ENCODE results near the gene GOLGA8N.
"Not testable (repeated sequence)": the region's sequence is repeated elsewhere in the genome, so short reads cannot be mapped to it uniquely, and the experiment has no call there.

The GOLGA8N gene

DNA sequence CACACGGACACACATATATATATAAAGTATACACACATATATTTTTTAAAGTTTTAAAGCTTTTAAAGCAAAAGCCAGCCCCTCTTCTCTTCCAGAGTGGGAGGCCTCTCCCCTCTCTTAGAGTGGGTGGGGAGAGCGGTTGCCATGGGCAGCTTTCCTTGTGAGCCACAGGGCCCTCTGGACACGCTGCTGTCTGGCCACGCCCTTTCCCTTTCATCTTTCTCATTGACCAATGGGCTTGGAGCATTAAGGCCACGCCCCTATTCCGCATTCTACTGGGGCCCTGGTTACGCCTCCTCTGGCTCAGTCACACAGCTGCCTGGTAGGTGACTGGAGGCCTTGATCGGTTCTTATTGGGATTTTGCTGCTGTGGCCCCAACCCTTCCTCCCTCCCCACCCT is at the start of gene GOLGA8N:
Gene GOLGA8N (plus strand): TSS at position 306 of the 400 bp plus-strand sequence.
- DNase-seq (ENCODE audit: low read depth); H3K4me3 ChIP-seq (ENCODE audit: low read depth, low read length): not testable (repeated sequence)

DNA sequence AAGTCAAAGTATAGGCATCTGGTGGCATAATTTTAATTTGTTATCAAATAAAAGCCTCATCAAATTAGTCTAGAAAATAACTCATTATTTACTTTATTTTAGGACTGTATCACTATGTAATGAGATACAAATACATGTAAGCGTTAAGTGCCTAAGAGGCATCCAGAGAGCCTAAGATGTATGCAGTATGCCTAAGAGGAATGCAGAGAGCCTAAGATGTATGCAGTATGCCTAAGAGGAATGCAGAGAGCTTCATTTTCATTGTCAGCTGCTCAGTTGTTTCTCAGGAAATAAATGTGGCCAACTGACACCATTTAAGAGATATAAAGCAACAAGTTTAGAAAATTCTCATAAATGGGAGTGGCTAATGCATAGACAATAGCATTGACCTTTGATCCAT is 49.8 kb upstream of the GOLGA8N start:
- DNase-seq (ENCODE audit: low read depth) = not testable (repeated sequence)

DNA sequence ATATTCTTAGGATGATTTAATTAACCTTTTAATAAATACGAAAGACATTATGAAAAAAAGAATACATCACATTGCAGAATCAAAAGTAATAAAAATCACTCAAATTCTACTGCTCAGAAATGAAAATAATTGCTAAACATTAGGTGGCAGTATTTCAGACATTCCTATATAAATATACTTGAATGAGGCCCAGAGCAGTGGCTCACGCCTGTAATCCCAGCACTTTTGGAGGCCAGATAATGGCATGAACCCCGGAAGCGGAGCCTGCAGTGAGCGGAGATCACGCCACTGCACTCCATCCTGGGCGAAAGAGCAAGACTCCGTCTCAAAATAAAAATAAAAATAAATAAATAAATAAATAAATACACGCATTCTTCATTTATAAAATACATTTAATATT is 48.1 kb upstream of the GOLGA8N start:
- H3K4me3 ChIP-seq (ENCODE audit: low read depth, low read length); DNase-seq (ENCODE audit: low read depth): not testable (repeated sequence)

More for the DNA sequence above, 49.8 kb upstream of the GOLGA8N start:
- H3K4me3 ChIP-seq (ENCODE audit: low read depth, low read length) = not testable (repeated sequence)

DNA sequence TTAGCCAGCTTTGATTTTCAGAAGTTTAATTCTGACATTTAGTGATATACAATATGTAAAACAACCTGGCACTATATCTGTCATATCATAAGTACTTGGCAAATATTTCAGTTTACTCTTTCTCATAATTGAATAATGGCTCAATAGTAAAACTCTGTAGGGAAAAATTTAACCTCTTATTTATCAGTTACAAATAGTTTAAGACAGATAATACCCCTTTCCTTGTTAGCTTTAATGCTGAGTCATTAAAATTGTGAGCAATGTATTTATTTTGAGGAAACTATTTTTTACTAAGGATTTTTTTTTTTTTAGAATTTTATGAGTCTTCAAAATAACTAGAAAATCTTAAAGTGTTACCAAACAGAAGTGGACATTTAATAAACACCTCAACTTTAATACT is 38.7 kb upstream of the GOLGA8N start:
- DNase-seq (ENCODE audit: low read depth); H3K4me3 ChIP-seq (ENCODE audit: low read depth, low read length): not testable (repeated sequence)

DNA sequence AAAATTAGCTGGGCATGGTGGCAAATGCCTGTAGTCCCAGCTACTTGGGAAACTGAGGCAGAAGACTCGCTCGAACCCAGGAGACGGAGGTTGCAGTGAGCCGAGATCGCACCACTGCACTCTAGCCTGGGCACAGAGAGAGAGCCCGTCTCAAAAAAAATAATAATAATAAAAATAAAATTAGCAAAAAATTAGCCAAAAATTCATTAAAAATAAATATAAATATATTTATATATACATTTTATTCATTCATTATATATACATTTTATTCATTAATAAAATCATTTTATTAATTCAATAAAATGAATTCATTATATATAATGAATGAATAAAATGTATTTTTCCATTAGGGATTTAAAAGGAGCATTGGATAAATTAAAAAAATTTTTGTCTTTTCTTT is 31.1 kb upstream of the GOLGA8N start:
- H3K4me3 ChIP-seq (ENCODE audit: low read depth, low read length); DNase-seq (ENCODE audit: low read depth): not testable (repeated sequence)

DNA sequence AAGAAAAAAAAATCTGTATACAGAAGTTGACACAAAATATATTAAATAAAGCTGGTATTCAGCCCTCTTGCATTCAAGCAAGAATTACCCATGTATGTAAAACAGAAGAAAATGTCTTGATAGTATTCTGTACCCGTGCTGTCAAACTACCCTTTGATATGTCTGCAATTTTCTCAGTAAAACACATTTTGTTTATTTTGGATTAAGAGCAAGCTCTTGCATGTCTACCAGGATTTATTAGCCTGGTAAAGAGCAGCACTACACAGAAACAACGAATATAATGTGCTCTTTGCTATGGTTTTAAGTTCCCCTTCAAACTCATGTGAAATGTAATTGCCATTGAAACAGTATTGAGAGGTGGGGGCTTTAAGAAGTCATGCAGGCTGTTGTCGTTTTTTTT is 24.3 kb upstream of the GOLGA8N start:
- not testable (repeated sequence) for DNase-seq (ENCODE audit: low read depth); H3K4me3 ChIP-seq (ENCODE audit: low read depth, low read length)

DNA sequence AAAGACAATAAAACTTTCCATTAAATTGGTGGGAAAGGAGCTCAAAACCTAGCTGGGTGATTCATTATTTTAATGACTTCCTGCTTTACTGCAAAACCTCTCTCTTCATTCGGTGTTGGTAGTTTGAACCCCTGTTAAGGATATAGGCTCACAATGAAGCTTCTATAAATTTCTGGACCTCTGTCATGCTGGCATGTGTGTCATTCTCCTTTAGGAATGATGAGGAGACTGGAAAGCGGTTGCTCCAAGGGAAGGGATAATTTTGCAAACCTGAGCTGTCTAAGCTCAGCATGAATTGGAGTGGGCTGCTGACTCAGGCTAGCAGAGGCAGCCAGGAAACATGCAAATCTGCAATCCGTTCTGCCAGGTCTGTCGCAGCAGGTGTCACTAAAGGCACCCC is 14.8 kb upstream of the GOLGA8N start:
- DNase-seq (ENCODE audit: low read depth); H3K4me3 ChIP-seq (ENCODE audit: low read depth, low read length): not testable (repeated sequence)

DNA sequence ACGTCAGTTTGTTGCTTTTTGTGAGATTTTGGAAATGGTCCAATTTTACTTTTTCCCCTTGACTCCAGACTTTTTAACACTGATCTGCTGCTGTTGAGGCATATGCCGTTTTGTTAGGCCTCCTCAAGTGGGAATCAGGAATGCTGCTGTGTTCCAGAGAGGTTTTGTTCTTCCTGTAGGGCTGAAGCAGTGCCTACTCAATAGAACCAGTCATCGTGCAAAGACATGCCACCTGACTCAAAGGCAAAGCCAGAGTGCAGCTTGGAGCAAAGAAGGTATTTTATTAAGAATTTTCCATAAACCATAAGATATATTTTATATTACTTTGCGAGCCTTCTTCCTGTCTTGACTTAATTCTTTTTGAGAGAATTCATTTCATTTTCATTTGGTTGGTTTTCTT is 7.4 kb upstream of the GOLGA8N start:
- H3K4me3 ChIP-seq (ENCODE audit: low read depth, low read length); DNase-seq (ENCODE audit: low read depth): not testable (repeated sequence)

DNA sequence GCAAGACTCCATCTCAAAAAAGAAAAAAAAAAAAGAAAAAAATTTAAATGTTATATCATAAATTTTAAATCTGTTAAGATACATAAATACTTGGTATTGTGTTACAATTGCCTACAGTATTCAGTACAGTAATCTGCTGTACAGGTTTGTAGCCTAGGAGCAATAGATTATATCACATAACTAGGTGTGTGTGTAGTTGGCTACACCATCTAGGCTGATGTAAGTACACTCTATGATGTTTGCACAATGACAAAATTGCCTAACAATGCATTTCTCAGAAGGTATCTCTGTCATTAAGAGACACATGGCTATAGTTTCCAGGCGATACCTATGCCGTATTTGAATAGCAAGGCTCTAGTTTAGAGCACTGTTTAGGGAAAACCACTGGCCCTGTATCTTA is 16.3 kb downstream of the GOLGA8N start:
- not testable (repeated sequence) for DNase-seq (ENCODE audit: low read depth); H3K4me3 ChIP-seq (ENCODE audit: low read depth, low read length)

DNA sequence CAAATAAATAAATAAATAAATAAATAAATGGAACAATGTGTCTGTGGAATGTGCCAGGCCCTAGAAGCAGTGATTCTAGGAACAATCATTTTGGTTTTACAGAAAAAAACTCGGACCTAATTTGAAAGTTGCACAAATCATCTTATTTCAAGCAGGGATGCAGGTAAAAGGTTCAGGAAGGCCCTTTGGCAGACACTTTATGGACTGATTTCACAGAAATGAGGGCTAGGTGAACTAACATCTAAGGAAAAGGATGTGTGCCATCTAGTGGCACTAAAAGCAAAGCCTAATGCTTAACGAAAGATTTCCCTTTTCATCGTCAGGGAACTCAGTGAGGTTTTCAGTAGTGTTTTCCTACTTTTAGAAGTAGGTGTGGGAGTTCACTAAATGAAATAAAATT is 17.5 kb downstream of the GOLGA8N start:
- not testable (repeated sequence) for DNase-seq (ENCODE audit: low read depth); H3K4me3 ChIP-seq (ENCODE audit: low read depth, low read length)
- TF ChIP-seq, protein P1, sequence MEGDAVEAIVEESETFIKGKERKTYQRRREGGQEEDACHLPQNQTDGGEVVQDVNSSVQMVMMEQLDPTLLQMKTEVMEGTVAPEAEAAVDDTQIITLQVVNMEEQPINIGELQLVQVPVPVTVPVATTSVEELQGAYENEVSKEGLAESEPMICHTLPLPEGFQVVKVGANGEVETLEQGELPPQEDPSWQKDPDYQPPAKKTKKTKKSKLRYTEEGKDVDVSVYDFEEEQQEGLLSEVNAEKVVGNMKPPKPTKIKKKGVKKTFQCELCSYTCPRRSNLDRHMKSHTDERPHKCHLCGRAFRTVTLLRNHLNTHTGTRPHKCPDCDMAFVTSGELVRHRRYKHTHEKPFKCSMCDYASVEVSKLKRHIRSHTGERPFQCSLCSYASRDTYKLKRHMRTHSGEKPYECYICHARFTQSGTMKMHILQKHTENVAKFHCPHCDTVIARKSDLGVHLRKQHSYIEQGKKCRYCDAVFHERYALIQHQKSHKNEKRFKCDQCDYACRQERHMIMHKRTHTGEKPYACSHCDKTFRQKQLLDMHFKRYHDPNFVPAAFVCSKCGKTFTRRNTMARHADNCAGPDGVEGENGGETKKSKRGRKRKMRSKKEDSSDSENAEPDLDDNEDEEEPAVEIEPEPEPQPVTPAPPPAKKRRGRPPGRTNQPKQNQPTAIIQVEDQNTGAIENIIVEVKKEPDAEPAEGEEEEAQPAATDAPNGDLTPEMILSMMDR (IDR thresholded peaks at IDR 0.05; ENCODE audit: low read depth, low read length, missing control alignments) = peak; percentile 3

DNA sequence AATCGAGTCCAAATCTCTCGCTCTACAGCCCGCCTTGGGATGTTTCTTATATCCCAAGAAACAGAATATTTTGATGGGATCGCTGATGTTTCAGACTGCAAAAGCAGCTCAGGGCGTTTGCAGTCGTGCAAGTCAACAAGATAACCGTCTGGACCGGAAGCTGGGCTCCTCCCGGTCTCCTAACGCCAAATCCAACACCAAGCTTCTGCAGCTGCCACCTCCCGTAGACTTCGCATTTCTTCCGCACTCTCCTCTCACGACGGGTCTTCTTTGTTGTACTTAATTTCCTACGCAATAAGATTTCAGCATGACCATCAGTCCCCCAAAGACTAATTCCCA is 21.4 kb downstream of the GOLGA8N start:
- not testable (repeated sequence) for DNase-seq (ENCODE audit: low read depth)
- peak overlapping the region; percentile 80 for H3K4me3 ChIP-seq (ENCODE audit: low read depth, low read length)

DNA sequence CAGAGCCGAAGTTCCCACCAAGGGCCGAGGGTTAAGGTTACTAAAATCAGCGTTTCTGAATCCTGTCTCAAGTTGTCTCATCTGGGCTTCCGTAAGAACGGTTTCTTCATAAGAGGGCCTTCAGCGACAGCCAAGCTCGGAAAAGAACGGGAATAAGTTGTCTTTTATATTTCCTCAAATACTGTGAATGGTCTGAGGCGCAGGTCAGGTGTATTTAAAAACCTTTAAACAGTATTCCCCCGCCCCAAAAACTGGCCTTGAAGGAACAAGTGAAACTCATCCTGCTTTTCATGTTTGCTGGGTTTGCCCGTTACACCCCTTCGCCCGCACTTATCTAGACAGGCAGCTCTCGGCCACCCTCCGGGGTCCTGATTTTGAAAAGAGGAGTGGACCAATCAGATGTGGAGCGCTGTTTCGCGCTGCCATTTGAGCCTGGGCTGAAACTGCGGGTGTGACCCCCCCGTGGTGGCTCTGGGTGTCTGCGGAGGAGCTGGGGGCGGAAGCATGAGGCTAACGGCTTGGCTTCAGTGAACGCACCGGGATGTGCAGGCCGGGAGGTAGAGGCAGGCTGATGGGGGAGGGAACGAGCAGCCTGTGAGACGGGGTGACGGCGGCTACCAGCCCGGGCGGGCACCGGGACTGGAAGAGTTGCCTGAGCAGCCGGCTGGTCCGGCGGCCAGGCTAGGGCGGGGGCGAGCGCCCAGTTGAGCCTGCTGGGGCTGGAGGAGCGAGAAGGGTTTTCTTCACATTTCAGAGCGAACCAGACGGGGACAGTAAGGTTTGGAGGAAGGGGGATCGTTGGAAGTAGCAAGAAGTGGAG is 22.0 kb downstream of the GOLGA8N start, which contains the start of gene ARHGAP11A:
Gene ARHGAP11A (plus strand): TSS at position 454 of the 820 bp plus-strand sequence. CDS start 708 bp downstream, outside the sequence.
- peak; percentile 58 for DNase-seq (ENCODE audit: low read depth)

DNA sequence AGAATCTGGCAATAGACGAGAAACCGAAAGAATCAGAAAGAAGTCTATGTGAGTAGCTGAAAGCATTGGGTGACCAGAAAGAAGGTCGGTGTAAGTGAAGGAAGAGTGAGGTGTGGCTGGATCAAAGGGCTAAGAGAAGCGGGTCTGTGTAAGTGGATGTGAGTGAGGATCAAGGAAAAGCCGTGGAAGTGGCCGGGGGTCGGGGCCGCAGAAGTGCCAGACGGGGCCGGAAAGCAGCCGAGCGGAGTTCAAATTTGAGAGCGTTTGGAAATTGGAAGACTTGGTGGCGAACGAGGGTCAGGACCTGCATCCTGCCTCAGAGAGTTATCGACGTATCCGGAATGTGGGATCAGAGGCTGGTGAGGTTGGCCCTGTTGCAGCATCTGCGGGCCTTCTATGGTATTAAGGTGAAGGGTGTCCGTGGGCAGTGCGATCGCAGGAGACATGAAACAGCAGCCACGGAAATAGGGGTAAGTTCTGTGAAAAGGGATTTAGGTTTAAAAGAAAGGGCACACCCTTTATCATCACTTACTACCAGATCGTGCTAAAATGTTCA is 22.7 kb downstream of the GOLGA8N start:
- DNase-seq (ENCODE audit: low read depth) = not testable (repeated sequence)

More for the DNA sequence above, 22.0 kb downstream of the GOLGA8N start, which contains the start of gene ARHGAP11A:
- peak within 1 kb of the TSS; percentile 80 for H3K4me3 ChIP-seq (ENCODE audit: low read depth, low read length)

DNA sequence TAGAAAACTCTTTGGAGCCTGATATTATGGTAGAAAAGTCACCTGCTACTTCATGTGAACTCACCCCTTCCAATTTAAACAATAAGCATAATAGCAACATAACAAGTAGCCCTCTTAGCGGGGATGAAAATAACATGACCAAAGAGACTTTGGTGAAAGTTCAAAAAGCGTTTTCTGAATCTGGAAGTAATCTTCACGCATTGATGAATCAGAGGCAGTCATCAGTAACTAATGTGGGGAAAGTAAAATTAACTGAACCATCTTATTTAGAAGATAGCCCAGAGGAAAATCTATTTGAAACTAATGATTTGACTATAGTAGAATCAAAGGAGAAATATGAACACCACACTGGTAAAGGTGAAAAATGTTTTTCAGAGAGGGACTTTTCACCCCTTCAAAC is 43.2 kb downstream of the GOLGA8N start:
- no peak overlapping the region for H3K4me3 ChIP-seq (ENCODE audit: low read depth, low read length)
- TF ChIP-seq, protein P1 (IDR thresholded peaks at IDR 0.05; ENCODE audit: low read depth, low read length, missing control alignments) = no peak
- no peak for DNase-seq (ENCODE audit: low read depth)

More for the DNA sequence above, 22.7 kb downstream of the GOLGA8N start:
- peak overlapping the region; percentile 80 for H3K4me3 ChIP-seq (ENCODE audit: low read depth, low read length)

Data from GM12864 (cell line).